SJSA1 (cell line): ENCODE results near the gene PRSS2. TPM values are rescaled to one million over a fixed set of nuclear protein-coding genes. Genes with fewer than 3 reads are reported as not detected.

ENCODE experiments used
- DNase-seq, 2 experiments: peaks; one replicate each; pipeline ENCODE4 v3.0.0-alpha.2; 2015 to 2020; ENCODE audit warnings: low spot score in 2 of 2, low read depth in 1 of 2
- H3K27ac ChIP-seq: fragments of 250-450 bp; sonication (Bioruptor Pico); 2 replicates; pipeline ENCODE4 v1.5.1; 2020; ENCODE audit warnings: mild to moderate bottlenecking, moderate library complexity
- H3K27me3 ChIP-seq: fragments of 250-450 bp; sonication (Bioruptor Pico); replicated peaks from 2 replicates; pipeline ENCODE4 v1.5.1; 2020; ENCODE audit warnings: mild to moderate bottlenecking, moderate library complexity
- H3K36me3 ChIP-seq: fragments of 250-450 bp; sonication (Bioruptor Pico); 2 replicates; pipeline ENCODE4 v1.5.1; 2020; ENCODE audit warnings: mild to moderate bottlenecking
- H3K4me1 ChIP-seq: fragments of 250-450 bp; sonication (Bioruptor Pico); replicated peaks from 2 replicates; pipeline ENCODE4 v1.6.1; 2021; ENCODE audit warnings: mild to moderate bottlenecking
- H3K4me3 ChIP-seq: fragments of 250-450 bp; sonication (Bioruptor Pico); 2 replicates; pipeline ENCODE4 v1.5.1; 2020; ENCODE audit warnings: mild to moderate bottlenecking
- H3K9me3 ChIP-seq: fragments of 250-450 bp; sonication (Bioruptor Pico); replicated peaks from 2 replicates; pipeline ENCODE4 v1.5.1; 2020; ENCODE audit warnings: mild to moderate bottlenecking
- total RNA-seq: library from RNA; depleted of rRNA; stranded (reverse); fragments of >200 nt; shearing (Covaris generic); gene quantifications from 2 replicates; pipeline ENCODE4 v1.2.3, GENCODE V29; 2014

Gene PRSS2
- total RNA-seq, 1 experiment from 2014 or later, result not detected

- H3K36me3 ChIP-seq, result no peaks in the 10 kb centered on the region
- DNase-seq, result no peak
- no peak overlapping the region for H3K4me3 ChIP-seq
- H3K27ac ChIP-seq, result no peak overlapping the region
- H3K9me3 ChIP-seq, result no peaks in the 10 kb centered on the region
- peaks cover 5% of the 10 kb centered on the region; the same call in 1 of the 2 replicates for H3K27me3 ChIP-seq
- no peaks in the 10 kb centered on the region for H3K4me1 ChIP-seq
These were observed 15.1 kb downstream of the PRSS2 start for GRCh38 chr7:142785841-142786250.

GRCh38 chr7:142787034-142787768, 16.4 kb downstream of the PRSS2 start:
- H3K27ac ChIP-seq, result no peak overlapping the region
- no peaks in the 10 kb centered on the region for H3K36me3 ChIP-seq
- no peak for DNase-seq
- H3K27me3 ChIP-seq, result peaks cover 10% of the 10 kb centered on the region
- H3K4me3 ChIP-seq, result no peak overlapping the region
- H3K4me1 ChIP-seq, result no peaks in the 10 kb centered on the region
- no peaks in the 10 kb centered on the region for H3K9me3 ChIP-seq

- H3K4me1 ChIP-seq, result no peaks in the 10 kb centered on the region
- H3K27me3 ChIP-seq, result peaks cover 10% of the 10 kb centered on the region
- no peak overlapping the region for H3K4me3 ChIP-seq
- H3K36me3 ChIP-seq, result no peaks in the 10 kb centered on the region
- no peak overlapping the region for H3K27ac ChIP-seq
- H3K9me3 ChIP-seq, result no peaks in the 10 kb centered on the region
- no peak for DNase-seq
These were observed 17.0 kb downstream of the PRSS2 start for GRCh38 chr7:142787783-142788182.

DNA sequence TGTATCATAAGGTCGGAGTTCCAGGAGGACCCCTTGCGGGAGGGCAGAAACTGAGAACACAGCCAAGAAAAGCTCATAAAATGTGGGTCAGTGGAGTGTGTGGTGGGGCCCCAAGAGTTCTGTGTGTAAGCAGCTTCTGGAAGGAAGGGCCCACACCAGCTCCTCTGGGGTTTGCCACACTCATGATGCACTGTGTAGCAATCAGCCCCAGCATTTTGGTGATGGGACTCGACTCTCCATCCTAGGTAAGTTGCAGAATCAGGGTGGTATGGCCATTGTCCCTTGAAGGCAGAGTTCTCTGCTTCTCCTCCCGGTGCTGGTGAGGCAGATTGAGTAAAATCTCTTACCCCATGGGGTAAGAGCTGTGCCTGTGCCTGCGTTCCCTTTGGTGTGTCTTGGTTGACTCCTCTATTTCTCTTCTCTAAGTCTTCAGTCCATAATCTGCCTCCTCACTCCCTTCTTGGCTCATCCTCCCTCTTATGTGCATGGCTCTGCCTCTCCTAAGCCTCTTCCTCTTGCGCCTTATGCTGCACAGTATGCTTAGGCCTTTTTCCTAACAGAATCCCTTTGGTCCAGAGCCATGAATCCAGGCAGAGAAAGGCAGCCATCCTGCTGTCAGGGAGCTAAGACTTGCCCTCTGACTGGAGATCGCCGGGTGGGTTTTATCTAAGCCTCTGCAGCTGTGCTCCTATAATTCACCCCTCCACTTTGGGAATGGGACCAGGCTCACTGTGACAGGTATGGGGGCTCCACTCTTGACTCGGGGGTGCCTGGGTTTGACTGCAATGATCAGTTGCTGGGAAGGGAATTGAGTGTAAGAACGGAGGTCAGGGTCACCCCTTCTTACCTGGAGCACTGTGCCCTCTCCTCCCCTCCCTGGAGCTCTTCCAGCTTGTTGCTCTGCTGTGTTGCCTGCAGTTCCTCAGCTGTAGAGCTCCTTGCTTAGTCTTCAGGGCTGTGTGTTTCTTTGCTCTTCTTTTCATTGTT, 17.8 kb downstream of the PRSS2 start:
- H3K36me3 ChIP-seq, result no peaks in the 10 kb centered on the region
- no peaks in the 10 kb centered on the region for H3K9me3 ChIP-seq
- H3K27ac ChIP-seq, result no peak overlapping the region
- DNase-seq, result no peak
- H3K4me3 ChIP-seq, result no peak overlapping the region
- no peaks in the 10 kb centered on the region for H3K4me1 ChIP-seq
- peaks cover 11% of the 10 kb centered on the region for H3K27me3 ChIP-seq

GRCh38 chr7:142789441-142789840, 18.7 kb downstream of the PRSS2 start:
- H3K27me3 ChIP-seq, result peaks cover 19% of the 10 kb centered on the region
- H3K4me3 ChIP-seq, result no peak overlapping the region
- no peak overlapping the region for H3K27ac ChIP-seq
- no peak for DNase-seq
- no peaks in the 10 kb centered on the region for H3K36me3 ChIP-seq
- H3K4me1 ChIP-seq, result no peaks in the 10 kb centered on the region
- H3K9me3 ChIP-seq, result no peaks in the 10 kb centered on the region; the same call in 1 of the 2 replicates

DNA sequence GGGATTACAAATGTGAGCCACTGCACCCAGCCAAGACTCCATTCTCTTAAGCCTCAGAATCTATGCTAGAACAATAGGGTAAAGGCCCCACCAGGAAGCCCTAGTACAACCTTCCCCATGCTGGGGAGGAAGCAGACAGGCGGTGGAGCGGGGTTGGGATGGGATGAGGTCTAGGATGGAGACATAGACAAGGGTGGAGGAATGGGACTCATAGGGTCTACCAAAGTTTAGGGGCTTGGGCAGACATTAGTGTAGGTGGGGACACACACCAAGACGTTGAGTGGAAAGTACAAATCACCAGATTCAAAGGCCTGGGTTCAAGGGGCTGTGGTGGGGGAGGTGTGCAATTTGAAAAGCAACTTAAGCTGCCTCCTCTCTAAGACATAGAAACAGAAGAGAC, 19.3 kb downstream of the PRSS2 start:
- Histone ChIP-seq H3K36me3 (no peaks in the 10 kb centered on the region), H3K4me1 (no peaks in the 10 kb centered on the region), H3K27me3 (peaks cover 25% of the 10 kb centered on the region), H3K9me3 (no peaks in the 10 kb centered on the region; the same call in 1 of the 2 replicates), H3K4me3 (no peak overlapping the region), H3K27ac (no peak overlapping the region)
- no peak for DNase-seq

- Histone ChIP-seq H3K27me3 (peaks cover 27% of the 10 kb centered on the region), H3K4me3 (no peak overlapping the region), H3K36me3 (no peaks in the 10 kb centered on the region), H3K4me1 (no peaks in the 10 kb centered on the region), H3K27ac (no peak overlapping the region), H3K9me3 (no peaks in the 10 kb centered on the region; the same call in 1 of the 2 replicates)
- no peak for DNase-seq
These were observed 19.8 kb downstream of the PRSS2 start for GRCh38 chr7:142790555-142790954.

DNA sequence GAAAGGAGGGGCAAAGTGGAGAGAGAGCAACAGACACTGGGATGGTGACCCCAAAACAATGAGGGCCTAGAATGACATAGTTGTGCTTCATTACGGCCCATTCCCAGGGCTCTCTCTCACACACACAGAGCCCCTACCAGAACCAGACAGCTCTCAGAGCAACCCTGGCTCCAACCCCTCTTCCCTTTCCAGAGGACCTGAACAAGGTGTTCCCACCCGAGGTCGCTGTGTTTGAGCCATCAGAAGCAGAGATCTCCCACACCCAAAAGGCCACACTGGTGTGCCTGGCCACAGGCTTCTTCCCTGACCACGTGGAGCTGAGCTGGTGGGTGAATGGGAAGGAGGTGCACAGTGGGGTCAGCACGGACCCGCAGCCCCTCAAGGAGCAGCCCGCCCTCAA, 20.7 kb downstream of the PRSS2 start:
- H3K27ac ChIP-seq, result no peak overlapping the region
- DNase-seq, result no peak
- H3K36me3 ChIP-seq, result no peaks in the 10 kb centered on the region
- H3K9me3 ChIP-seq, result no peaks in the 10 kb centered on the region; the same call in 1 of the 2 replicates
- peaks cover 36% of the 10 kb centered on the region for H3K27me3 ChIP-seq
- no peaks in the 10 kb centered on the region for H3K4me1 ChIP-seq
- no peak overlapping the region for H3K4me3 ChIP-seq

DNA sequence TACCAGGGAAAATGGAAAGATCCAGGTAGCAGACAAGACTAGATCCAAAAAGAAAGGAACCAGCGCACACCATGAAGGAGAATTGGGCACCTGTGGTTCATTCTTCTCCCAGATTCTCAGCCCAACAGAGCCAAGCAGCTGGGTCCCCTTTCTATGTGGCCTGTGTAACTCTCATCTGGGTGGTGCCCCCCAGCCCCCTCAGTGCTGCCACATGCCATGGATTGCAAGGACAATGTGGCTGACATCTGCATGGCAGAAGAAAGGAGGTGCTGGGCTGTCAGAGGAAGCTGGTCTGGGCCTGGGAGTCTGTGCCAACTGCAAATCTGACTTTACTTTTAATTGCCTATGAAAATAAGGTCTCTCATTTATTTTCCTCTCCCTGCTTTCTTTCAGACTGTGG, 21.4 kb downstream of the PRSS2 start:
- no peaks in the 10 kb centered on the region for H3K36me3 ChIP-seq
- no peaks in the 10 kb centered on the region for H3K4me1 ChIP-seq
- DNase-seq, result no peak
- peaks cover 42% of the 10 kb centered on the region for H3K27me3 ChIP-seq
- no peak overlapping the region for H3K4me3 ChIP-seq
- no peaks in the 10 kb centered on the region; the same call in 1 of the 2 replicates for H3K9me3 ChIP-seq
- H3K27ac ChIP-seq, result no peak overlapping the region

GRCh38 chr7:142792593-142792992, 21.8 kb downstream of the PRSS2 start:
- no peak overlapping the region for H3K4me3 ChIP-seq
- DNase-seq, result no peak
- H3K27me3 ChIP-seq, result peaks cover 47% of the 10 kb centered on the region
- no peaks in the 10 kb centered on the region for H3K36me3 ChIP-seq
- no peak overlapping the region for H3K27ac ChIP-seq
- H3K9me3 ChIP-seq, result no peaks in the 10 kb centered on the region; the same call in 1 of the 2 replicates
- H3K4me1 ChIP-seq, result no peaks in the 10 kb centered on the region

- H3K36me3 ChIP-seq, result no peaks in the 10 kb centered on the region
- H3K27ac ChIP-seq, result no peak overlapping the region
- H3K4me1 ChIP-seq, result no peaks in the 10 kb centered on the region
- no peak for DNase-seq
- no peaks in the 10 kb centered on the region; the same call in 1 of the 2 replicates for H3K9me3 ChIP-seq
- peaks cover 53% of the 10 kb centered on the region for H3K27me3 ChIP-seq
- H3K4me3 ChIP-seq, result no peak overlapping the region
These were observed 22.4 kb downstream of the PRSS2 start for GRCh38 chr7:142793156-142793555.

DNA sequence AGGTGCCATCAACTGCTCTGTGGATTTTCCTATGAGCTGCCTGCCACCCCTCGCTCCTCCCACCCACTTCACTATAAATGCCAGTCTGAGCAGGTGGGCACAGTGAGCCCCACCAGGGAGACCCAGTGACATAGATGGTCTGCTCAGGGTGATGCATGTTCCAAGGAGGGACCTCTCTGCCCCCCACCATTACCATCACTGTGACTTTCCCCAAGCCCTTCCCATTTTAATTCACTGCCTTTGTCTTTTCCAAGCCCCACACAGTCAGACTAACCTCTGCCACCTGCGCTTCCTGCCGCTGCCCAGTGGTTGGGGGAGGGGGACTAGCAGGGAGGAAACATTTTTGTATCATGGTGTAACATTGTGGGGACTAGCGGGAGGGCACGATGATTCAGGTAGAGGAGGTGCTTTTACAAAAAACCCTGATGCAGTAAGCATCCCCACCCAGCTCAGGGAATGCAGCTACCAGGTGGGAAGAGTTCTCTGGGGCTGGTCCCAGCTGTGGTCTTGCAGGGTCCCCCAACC, 24.6 kb downstream of the PRSS2 start:
- no peak overlapping the region for H3K27ac ChIP-seq
- no peaks in the 10 kb centered on the region for H3K36me3 ChIP-seq
- no peak for DNase-seq
- H3K27me3 ChIP-seq, result peaks cover 73% of the 10 kb centered on the region
- H3K4me1 ChIP-seq, result no peaks in the 10 kb centered on the region
- no peak overlapping the region for H3K4me3 ChIP-seq
- H3K9me3 ChIP-seq, result no peaks in the 10 kb centered on the region; the same call in 1 of the 2 replicates

DNA sequence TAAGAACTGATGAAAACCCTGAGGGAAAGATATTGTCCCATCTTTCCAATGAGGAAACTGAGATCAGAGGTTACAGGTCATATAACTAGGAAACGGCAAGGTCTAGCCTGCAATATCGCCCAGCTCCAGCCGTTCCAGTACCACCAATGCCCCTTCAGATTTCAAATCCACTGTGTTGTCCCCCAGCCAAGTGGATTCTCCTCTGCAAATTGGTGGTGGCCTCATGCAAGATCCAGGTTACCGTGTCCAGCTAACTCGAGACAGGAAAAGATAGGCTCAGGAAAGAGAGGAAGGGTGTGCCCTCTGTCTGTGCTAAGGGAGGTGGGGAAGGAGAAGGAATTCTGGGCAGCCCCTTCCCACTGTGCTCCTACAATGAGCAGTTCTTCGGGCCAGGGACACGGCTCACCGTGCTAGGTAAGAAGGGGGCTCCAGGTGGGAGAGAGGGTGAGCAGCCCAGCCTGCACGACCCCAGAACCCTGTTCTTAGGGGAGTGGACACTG, 25.3 kb downstream of the PRSS2 start:
- DNase-seq, result no peak
- Histone ChIP-seq H3K27me3 (peaks cover 70% of the 10 kb centered on the region), H3K36me3 (no peaks in the 10 kb centered on the region), H3K27ac (no peak overlapping the region), H3K4me3 (no peak overlapping the region), H3K9me3 (no peaks in the 10 kb centered on the region; the same call in 1 of the 2 replicates), H3K4me1 (no peaks in the 10 kb centered on the region)
